NCI-H2029 (cell line): ENCODE data around the gene FOXK1.
A peak's percentile ranks its signal among the peaks of the same experiment; 100 is the strongest.

Experiments used
- DNase-seq: peaks from one replicate; lab custom pipeline; 2025; lab: John Stamatoyannopoulos, UW

FOXK1 gene

DNA sequence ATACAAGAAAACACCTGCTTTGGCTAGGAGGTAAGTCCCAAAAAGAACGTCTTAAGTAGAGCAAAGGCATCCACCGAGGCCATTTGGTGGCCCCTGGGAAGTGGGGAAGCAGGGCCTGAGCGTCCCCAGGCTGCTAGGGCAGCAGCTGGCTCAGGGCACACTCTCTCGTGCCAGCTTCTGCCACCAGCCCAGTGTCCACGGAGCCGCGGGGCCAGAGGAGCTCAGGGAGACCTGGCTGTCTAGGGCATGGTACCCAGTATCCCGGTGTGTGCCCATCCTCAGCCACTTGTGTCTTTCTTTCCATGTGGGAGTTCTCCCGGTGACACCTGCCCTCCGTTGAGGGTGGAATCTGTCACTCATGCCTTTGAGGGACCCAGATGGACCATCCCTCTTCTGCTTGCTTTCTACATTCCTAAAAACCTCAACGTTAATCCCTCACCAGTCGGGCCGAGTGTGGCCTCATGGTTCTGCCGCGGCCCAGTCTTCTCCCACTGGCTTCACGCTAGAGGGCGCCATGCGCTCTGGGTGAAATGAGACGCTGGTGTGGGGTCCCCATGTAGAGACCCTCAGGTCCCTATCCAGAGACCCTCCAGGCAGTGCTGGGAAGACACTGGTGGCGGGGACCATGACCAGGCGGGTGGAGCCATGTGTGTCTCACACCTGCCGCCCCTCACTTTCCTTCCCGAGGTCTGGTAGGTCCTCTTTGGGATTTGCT is 83.8 kb downstream of the FOXK1 start:
- DNase-seq, result no peak

- DNase-seq, result no peak
Measured at GRCh38 chr7:4766666-4767519, 84.8 kb downstream of the FOXK1 start.

DNA sequence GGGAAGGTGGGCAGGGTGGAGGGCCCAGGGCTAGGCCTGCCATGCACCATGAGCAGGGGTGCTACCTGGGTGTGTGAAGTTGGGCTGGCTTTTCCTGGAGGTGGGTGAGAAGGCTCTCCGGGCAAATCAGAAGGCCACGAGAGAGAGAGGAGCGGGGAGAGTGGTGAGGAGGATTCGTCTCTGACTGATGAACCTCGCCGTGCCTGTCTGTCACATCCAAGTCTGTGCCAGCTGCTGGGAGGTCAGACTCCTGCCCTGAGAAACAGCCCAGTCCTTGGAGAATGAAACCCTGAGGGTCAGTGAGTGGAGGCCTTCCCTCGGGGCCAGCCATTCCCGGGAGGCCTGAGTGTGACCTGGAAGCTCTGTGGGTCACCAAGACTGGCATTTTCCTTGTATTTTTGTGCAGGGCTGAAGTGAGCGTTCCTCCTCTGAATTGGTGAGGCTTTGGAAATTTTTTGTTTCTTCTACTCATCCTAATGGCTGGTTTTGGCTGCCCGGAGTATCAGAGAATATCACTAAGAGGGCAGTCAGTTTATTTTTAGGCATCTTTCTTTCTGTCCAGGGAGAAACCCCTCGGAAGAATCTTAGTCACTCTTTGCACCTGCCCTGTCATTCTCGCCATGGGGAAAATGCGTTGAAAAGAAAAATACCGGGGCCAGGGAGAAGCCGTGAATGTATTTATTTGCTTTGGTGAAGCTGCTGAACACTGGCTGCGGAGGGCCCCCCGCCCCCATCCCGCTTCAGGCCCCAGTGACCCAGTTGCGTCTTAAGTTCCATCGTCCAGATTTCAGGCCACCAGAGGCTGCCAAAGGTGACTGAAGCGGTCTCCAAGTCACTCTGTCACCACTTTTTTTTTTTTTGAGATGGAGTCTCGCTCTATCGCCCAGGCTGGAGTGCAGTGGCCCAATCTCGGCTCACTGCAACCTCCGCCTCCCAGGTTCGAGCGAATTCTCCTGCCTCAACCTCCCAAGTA is 86.8 kb downstream of the FOXK1 start:
- no peak for DNase-seq

- peak; percentile 7 for DNase-seq
Measured at GRCh38 chr7:4769761-4770160, 87.7 kb downstream of the FOXK1 start.

DNA sequence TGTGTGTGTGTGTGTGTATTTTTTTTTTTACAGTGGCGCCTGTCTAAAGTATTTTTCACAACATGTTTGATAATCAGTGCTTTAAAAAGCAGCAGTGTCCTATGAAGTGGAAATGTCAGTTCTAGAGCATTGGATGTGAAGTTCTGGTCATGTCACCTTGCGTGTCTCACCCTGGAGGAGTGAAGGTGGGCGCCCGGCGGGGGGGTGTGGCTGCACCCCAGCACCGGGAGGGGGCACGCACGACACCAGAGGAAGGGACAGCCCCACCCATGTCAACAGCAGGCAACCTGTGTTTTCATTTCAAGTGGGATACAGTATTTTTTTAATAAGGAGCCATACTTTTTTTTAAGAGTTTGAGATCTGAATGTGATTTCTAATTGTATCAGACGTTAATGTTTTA is 88.8 kb downstream of the FOXK1 start:
- no peak for DNase-seq

- DNase-seq, result no peak
Measured at GRCh38 chr7:4771737-4772136, 89.6 kb downstream of the FOXK1 start.

- no peak for DNase-seq
Measured at GRCh38 chr7:4772306-4772705, 90.2 kb downstream of the FOXK1 start.

- no peak for DNase-seq
Measured at GRCh38 chr7:4774007-4774406, 91.9 kb downstream of the FOXK1 start.

- DNase-seq, result no peak
Measured at GRCh38 chr7:4774658-4775249, 92.7 kb downstream of the FOXK1 start.

DNA sequence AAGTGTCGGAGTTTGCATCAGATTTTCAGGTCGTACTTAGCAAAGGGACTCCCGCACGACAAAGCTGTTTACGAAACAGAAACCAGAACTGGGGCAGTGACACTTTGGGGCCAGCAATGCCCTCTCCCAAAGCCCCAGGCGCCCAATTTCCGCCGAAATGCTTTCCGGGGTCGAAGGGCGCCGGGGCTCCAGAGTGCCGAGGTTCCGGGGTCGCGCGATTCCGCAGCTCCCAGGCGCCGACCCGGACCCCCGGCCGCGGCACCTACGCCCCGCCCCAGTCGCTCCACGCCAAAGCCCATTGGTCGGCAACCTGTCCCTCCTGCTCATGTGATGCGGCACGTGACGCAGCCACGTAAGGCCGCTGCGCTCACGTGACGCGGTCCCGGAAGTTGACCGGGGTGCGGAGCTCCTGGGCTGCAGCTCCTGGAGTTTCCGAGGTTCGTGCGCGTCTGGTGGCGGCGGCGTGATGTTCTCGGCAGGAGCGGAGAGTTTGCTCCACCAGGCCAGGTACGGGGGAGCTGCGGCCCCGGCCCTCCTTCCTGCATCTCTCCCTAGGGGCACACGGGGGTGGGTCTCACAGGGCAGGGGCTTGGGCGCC is 93.3 kb downstream of the FOXK1 start, which contains the start of gene AP5Z1:
TSS of gene AP5Z1 (plus strand) at position 374 of the 598 bp plus-strand sequence. CDS start at position 467, 93 bp downstream.
- DNase-seq, result peak; percentile 94

GRCh38 chr7:4775848-4776623 is 93.9 kb downstream of the FOXK1 start:
- DNase-seq, result peak; percentile 12

DNA sequence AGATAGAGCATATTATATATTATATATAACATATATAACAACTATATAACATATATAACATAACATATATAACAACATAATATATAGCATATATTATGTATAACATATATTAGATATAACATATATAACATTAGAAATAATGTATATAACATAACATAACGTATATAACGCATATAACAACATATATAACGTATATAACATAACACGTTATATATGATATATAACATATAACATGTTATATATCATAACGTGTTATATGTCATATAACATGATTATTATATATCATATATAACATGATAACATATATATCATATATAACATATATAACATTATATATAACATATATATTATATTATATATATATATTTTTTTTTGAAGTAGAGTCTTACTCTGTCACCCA is 97.0 kb downstream of the FOXK1 start:
- no peak for DNase-seq

GRCh38 chr7:4781366-4782069 is 99.4 kb downstream of the FOXK1 start:
- no peak for DNase-seq

DNA sequence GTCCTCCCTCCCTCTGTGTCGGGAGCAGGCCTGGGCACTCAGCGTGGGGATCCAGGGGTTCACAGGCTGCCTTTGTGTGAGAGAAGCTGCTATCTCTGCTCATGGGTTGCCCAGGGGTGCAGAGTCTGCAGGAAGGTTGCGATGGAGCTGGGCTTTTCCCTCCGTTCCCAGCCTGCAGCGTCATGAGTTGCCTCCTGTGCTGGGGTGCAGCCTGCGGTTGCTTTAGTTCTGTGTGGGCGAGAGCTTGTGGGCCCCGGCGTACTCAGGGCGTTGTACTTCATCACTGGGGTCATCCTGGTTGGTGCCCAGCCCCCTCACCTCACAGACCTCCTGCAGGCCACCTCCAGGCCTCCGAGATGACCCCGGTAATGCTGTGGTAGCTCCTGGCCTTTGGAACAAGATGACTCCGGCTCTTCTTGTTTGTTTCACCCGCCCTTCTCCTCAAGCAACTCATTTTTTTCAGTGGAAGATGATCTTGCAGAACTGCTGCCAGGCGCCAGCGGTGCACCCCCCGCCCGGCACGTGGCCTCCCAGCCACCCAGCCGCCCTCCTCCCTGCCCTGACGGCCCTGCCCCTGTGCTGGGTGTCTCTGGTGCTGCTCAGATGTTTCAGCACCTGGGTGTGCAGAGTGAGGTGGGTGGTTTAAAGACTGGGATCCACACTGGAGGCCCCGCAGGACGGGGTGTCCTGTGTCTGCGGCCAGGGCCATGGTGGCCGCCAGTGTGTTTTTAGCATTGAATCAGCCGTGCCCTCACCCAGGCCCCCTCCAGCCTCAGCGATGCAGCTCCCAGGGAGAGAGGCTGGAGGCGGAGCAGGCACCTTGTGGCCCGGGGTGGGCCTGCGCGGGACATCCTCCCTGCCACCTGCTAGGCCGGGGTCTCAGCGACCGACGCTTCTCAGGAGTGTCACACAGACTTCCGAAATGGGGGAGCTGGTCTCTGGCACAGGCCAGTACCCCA is 100.5 kb downstream of the FOXK1 start:
- DNase-seq, result no peak

DNA sequence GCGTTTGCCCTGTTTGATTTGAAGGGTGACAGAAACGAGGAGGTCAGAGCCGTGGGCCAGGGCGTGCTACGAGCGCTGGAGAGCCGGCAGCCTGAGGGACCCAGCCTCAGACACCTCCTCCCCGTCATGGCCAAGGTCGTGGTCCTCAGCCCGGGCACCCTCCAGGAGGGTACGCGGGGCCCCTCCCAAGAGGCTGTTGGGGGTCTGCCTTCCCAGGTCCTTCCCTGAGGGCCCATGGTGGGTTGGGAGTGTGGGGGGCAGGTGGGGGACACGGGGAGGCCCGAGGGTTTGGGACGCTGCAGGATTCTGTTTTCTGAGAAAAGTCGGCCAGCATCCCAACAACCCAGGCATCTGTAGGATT is 101.2 kb downstream of the FOXK1 start:
- no peak for DNase-seq

- DNase-seq, result no peak
Measured at GRCh38 chr7:4783762-4784351, 101.8 kb downstream of the FOXK1 start.

- no peak for DNase-seq
Measured at GRCh38 chr7:4784799-4785198, 102.7 kb downstream of the FOXK1 start.

GRCh38 chr7:4785371-4785770 is 103.3 kb downstream of the FOXK1 start:
- DNase-seq, result no peak
